HG03159 (cell line): ENCODE data around the gene CLIP4.

ENCODE experiments used
- ATAC-seq: cut with Tn5 transposase; IDR thresholded peaks from one replicate; pipeline ENCODE4 v1.9.1; 2021; ENCODE audit warnings: mild to moderate bottlenecking, moderate library complexity; ENCODE audit not compliant: unreplicated experiment

Gene CLIP4

GRCh38 chr2:29130295-29130694 lies 15.1 kb downstream of the CLIP4 start:
- ATAC-seq: no peak

- no peak for ATAC-seq
These were observed 19.7 kb downstream of the CLIP4 start for GRCh38 chr2:29134933-29135332.

- no peak for ATAC-seq
These were observed 23.9 kb downstream of the CLIP4 start for GRCh38 chr2:29139152-29139551.

- ATAC-seq: no peak
These were observed 24.5 kb downstream of the CLIP4 start for GRCh38 chr2:29139731-29140130.

GRCh38 chr2:29143657-29144056 lies 28.4 kb downstream of the CLIP4 start:
- no peak for ATAC-seq

- ATAC-seq: no peak
These were observed 31.0 kb downstream of the CLIP4 start for GRCh38 chr2:29146197-29146596.

GRCh38 chr2:29147963-29148362 lies 32.7 kb downstream of the CLIP4 start:
- ATAC-seq: no peak

GRCh38 chr2:29154610-29155009 lies 39.4 kb downstream of the CLIP4 start:
- no peak for ATAC-seq

- ATAC-seq: no peak
These were observed 40.4 kb downstream of the CLIP4 start for GRCh38 chr2:29155578-29155977.

- no peak for ATAC-seq
These were observed 41.9 kb downstream of the CLIP4 start for GRCh38 chr2:29157131-29157530.

GRCh38 chr2:29159125-29159524 lies 43.9 kb downstream of the CLIP4 start:
- no peak for ATAC-seq

- ATAC-seq: no peak
These were observed 45.0 kb downstream of the CLIP4 start for GRCh38 chr2:29160184-29160583.

- no peak for ATAC-seq
These were observed 47.2 kb downstream of the CLIP4 start for GRCh38 chr2:29162204-29162928.

- no peak for ATAC-seq
These were observed 49.1 kb downstream of the CLIP4 start for GRCh38 chr2:29164091-29164846.

- no peak for ATAC-seq
These were observed 50.4 kb downstream of the CLIP4 start for GRCh38 chr2:29165362-29166241.

GRCh38 chr2:29166242-29167039 lies 51.2 kb downstream of the CLIP4 start:
- ATAC-seq: no peak

- no peak for ATAC-seq
These were observed 59.7 kb downstream of the CLIP4 start for GRCh38 chr2:29174937-29175336.

- no peak for ATAC-seq
These were observed 60.1 kb downstream of the CLIP4 start for GRCh38 chr2:29175338-29175737.

GRCh38 chr2:29182334-29182733 lies 67.1 kb downstream of the CLIP4 start:
- no peak for ATAC-seq

GRCh38 chr2:29182920-29183319 lies 67.7 kb downstream of the CLIP4 start:
- ATAC-seq: no peak

GRCh38 chr2:29184531-29184930 lies 69.3 kb downstream of the CLIP4 start:
- no peak for ATAC-seq
